Spleen (tissue), 11 donors: ENCODE results near the gene TMEM169. TPM values are rescaled to one million over a fixed set of nuclear protein-coding genes. Genes with fewer than 3 reads are reported as not detected.
A peak's percentile ranks its signal among the peaks of the same experiment; 100 is the strongest.

Experiments
- DNase-seq: peaks from one replicate; pipeline ENCODE4 v3.0.0-alpha.2; 2020
- H3K27ac ChIP-seq, 8 donors: fragments of 200-600 bp; sonication (generic) in 7 of 8; 1 replicate in 4 of 8; 2 replicates in 4 of 8; pipeline versions ENCODE4 v1.5.0 to v1.8.0; 2016 to 2021; ENCODE audit warnings: inconsistent platforms in 4 of 8, mild to moderate bottlenecking in 4 of 8, moderate library complexity in 1 of 8
- H3K27me3 ChIP-seq, 7 donors: fragments of 200-600 bp; sonication (generic) in 6 of 7; replicated peaks in 1 of 7; 1 replicate in 4 of 7; 2 replicates in 3 of 7; pipeline versions ENCODE4 v1.5.0 to v1.8.0; 2016 to 2021; ENCODE audit warnings: inconsistent platforms in 3 of 7, mild to moderate bottlenecking in 1 of 7
- H3K36me3 ChIP-seq, 6 donors: fragments of 200-600 bp; sonication (generic) in 5 of 6; 1 replicate in 4 of 6; 2 replicates in 2 of 6; pipeline versions ENCODE4 v1.5.0 to v1.8.0; 2016 to 2021; ENCODE audit warnings: inconsistent platforms in 2 of 6
- H3K4me1 ChIP-seq, 6 donors: fragments of 200-600 bp; sonication (generic) in 5 of 6; 1 replicate in 3 of 6; 2 replicates in 3 of 6; pipeline versions ENCODE4 v1.5.0 to v1.8.0; 2016 to 2021; ENCODE audit warnings: inconsistent platforms in 3 of 6
- H3K4me3 ChIP-seq, 8 donors: fragments of 200-600 bp; sonication (generic) in 7 of 8; 1 replicate in 4 of 8; 2 replicates in 4 of 8; pipeline versions ENCODE4 v1.5.0 to v1.8.0; 2016 to 2021; ENCODE audit warnings: inconsistent platforms in 4 of 8, mild to moderate bottlenecking in 4 of 8, moderate library complexity in 2 of 8
- H3K9me3 ChIP-seq, 8 donors: fragments of 200-600 bp; sonication (generic) in 7 of 8; 1 replicate in 4 of 8; 2 replicates in 4 of 8; pipeline versions ENCODE4 v1.5.0 to v1.8.0; 2016 to 2021; ENCODE audit warnings: inconsistent platforms in 4 of 8
- POLR2A ChIP-seq, 3 donors: fragments of 450-650 bp; IDR thresholded peaks; one replicate each; pipeline ENCODE4 v1.5.1; 2017; ENCODE audit warnings: antibody characterized with exemption in 3 of 3, mild to moderate bottlenecking in 1 of 3
- POLR2AphosphoS5 ChIP-seq, 3 donors: sonication (generic); formaldehyde crosslinking; IDR thresholded peaks; one replicate each; pipeline ENCODE4 v1.5.1; 2017; ENCODE audit warnings: antibody characterized with exemption in 3 of 3
- WGBS, 5 donors: extraction: QIAGEN DNeasy Blood & Tissue Kit in 3 of 5; methylation state at CpG; one replicate each; pipeline versions ENCODE4 v1.1.5 to v1.1.7; 2013 to 2018; 5-methylcytosine and 5-hydroxymethylcytosine counted together
- intact Hi-C: fragments of 100-400 bp; cut with DNase I; formaldehyde crosslinking; loops from one replicate; pipeline ENCODE4 v1.15.0; 2023; ENCODE audit warnings: low total_unique reads
- polyA plus RNA-seq, 3 donors: library from polyadenylated mRNA; stranded (reverse); fragments of 200-250 nt; gene quantifications; one replicate each; pipeline ENCODE4 v1.2.1, GENCODE V29; 2013
- total RNA-seq, 7 donors: library from RNA; depleted of rRNA in 3 of 7; stranded (reverse); fragments of >200 nt in 3 of 7; fragmentation: NEBNext Ultra II Directional in 4 of 7; extraction: Animal tissue kit (Norgen Biotek cat#: 25700) in 4 of 7; gene quantifications; one replicate each; pipeline versions ENCODE4 v1.1.0 to v1.2.1, GENCODE V29; 2016 to 2021
- TF ChIP-seq, protein P1 (sequence below), 11 experiments: fragments of 200-600 bp in 7 of 11; fragments of 450-650 bp in 4 of 11; sonication (generic) in 4 of 11; IDR thresholded peaks in 8 of 11; conservative IDR thresholded peaks in 3 of 11; 1 replicate in 7 of 11; 2 replicates in 4 of 11; pipeline versions ENCODE4 v1.4.0 to v1.8.0; 2016 to 2021; ENCODE audit warnings: antibody characterized with exemption in 11 of 11, inconsistent platforms in 4 of 11, mild to moderate bottlenecking in 1 of 11
- donor health status: healthy with polysubstance abuse.
- donor health status: DM: no; HTN: no; CAD: no; lungs with moderate emphysema.
- donor health status: DM: no; HTN: no; CAD: no.
- donor health status: Bipolar disorder and iron deficiency.
- donor health status: healthy.
- donor health status: DM: no; HTN: no; CAD: no.
- donor health status: DM: yes; HTN: yes; CAD: no.

Gene TMEM169
- total and polyA plus RNA-seq, 10 donors: 0.19 to 1.3 (median 0.83) TPM

DNA sequence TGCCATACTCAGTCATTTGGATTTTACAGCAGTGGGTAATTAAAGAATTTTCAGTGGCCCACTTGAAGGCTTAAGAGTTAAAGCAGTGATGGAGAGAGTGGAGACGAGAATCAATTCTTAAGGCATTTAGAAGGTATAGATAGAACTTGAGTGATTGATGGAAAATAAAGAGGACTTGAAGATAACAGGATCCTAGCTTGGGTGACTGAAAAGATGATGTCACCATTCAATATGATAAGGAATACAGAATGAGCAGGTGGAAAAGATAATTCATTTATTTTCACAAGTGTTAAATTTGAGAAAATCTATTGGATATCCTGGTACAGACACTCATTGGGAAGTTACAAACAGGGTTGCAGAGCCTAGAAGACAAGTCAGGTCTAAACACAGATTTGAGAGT is 62.7 kb downstream of the TMEM169 start:
- intact Hi-C loops: no loop called here
- no peak overlapping the region for H3K27ac ChIP-seq
- WGBS, 5 donors: 90 to 97% (median 97%) methylated on average over 1 of the region's 1 CpG
- peaks cover 0 to 5% (median 0%) of the 10 kb centered on the region in 6 donors for H3K4me1 ChIP-seq
- no peak overlapping the region for H3K4me3 ChIP-seq
- DNase-seq: no peak
- H3K9me3 ChIP-seq: no peaks in the 10 kb centered on the region
- peaks cover 0 to 100% (median 95%) of the 10 kb centered on the region in 6 donors for H3K36me3 ChIP-seq
- TF ChIP-seq POLR2A (IDR thresholded peaks at IDR 0.05) (no peak), POLR2AphosphoS5 (IDR thresholded peaks at IDR 0.05) (no peak)
- TF ChIP-seq, protein P1, sequence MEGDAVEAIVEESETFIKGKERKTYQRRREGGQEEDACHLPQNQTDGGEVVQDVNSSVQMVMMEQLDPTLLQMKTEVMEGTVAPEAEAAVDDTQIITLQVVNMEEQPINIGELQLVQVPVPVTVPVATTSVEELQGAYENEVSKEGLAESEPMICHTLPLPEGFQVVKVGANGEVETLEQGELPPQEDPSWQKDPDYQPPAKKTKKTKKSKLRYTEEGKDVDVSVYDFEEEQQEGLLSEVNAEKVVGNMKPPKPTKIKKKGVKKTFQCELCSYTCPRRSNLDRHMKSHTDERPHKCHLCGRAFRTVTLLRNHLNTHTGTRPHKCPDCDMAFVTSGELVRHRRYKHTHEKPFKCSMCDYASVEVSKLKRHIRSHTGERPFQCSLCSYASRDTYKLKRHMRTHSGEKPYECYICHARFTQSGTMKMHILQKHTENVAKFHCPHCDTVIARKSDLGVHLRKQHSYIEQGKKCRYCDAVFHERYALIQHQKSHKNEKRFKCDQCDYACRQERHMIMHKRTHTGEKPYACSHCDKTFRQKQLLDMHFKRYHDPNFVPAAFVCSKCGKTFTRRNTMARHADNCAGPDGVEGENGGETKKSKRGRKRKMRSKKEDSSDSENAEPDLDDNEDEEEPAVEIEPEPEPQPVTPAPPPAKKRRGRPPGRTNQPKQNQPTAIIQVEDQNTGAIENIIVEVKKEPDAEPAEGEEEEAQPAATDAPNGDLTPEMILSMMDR (IDR thresholded peaks at IDR 0.05 in 8 of 11, conservative IDR thresholded peaks at IDR 0.05 in 3 of 11): no peak
- no peaks in the 10 kb centered on the region for H3K27me3 ChIP-seq

DNA sequence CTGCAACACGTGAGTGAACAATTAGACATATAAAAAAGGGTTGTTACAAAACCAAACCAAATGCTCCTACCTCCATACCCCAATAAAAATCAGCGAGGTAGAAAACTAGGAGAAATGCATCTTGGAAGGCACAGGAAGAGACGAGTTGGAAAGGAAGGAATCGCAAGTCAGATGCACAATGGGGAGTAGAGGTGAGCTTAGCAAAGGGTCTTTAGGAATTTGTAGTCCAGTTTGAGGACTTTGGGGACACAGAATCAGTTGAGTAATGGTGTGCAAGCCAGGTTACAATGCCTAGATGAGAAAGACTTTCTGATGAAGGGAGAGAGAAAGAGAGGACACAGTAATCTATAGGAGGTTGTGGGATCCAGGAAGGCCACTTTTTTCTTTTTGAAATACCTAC is 63.1 kb downstream of the TMEM169 start:
- H3K36me3 ChIP-seq: peaks cover 0 to 100% (median 95%) of the 10 kb centered on the region in 6 donors
- no peak overlapping the region for H3K27ac ChIP-seq
- no peaks in the 10 kb centered on the region for H3K9me3 ChIP-seq
- 93 to 96% (median 95%) methylated on average over 4 of the region's 4 CpGs for WGBS, 5 donors
- intact Hi-C loops: no loop called here
- no peak for DNase-seq
- peaks cover 0 to 5% (median 0%) of the 10 kb centered on the region in 6 donors for H3K4me1 ChIP-seq
- no peak for TF ChIP-seq POLR2A (IDR thresholded peaks at IDR 0.05)
- TF ChIP-seq, protein P1 (IDR thresholded peaks at IDR 0.05 in 8 of 11, conservative IDR thresholded peaks at IDR 0.05 in 3 of 11): no peak
- no peak for TF ChIP-seq POLR2AphosphoS5 (IDR thresholded peaks at IDR 0.05)
- H3K27me3 ChIP-seq: no peaks in the 10 kb centered on the region
- no peak overlapping the region for H3K4me3 ChIP-seq

DNA sequence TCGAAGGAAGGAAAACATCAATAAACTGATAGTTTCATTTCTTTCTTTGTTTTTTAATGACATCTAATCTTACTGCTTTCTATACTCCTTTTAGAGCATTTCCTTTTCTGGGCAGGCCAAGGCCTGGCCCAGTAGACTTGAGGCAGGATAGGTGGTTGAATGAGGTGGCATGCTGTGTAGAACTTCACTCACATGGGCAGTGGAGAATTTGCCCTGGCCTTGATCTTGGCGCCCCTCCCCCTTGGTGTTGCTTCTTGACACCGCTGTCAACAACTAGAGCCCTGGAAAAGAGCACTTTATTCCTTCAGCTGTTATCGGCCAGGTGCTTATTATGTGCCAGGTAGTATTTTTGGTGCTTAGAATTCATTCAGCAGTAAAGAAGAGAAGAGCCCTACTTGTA is 64.9 kb downstream of the TMEM169 start:
- intact Hi-C loops: no loop called here
- H3K4me1 ChIP-seq: peaks cover 0 to 5% (median 0%) of the 10 kb centered on the region in 6 donors
- H3K27ac ChIP-seq: no peak overlapping the region
- no peaks in the 10 kb centered on the region for H3K9me3 ChIP-seq
- WGBS, 5 donors: 71 to 86% (median 73%) methylated on average over 4 of the region's 4 CpGs
- H3K27me3 ChIP-seq: no peaks in the 10 kb centered on the region
- no peak for DNase-seq
- no peak overlapping the region for H3K4me3 ChIP-seq
- no peak for TF ChIP-seq POLR2A (IDR thresholded peaks at IDR 0.05)
- TF ChIP-seq POLR2AphosphoS5 (IDR thresholded peaks at IDR 0.05): no peak
- TF ChIP-seq, protein P1 (IDR thresholded peaks at IDR 0.05 in 8 of 11, conservative IDR thresholded peaks at IDR 0.05 in 3 of 11): no peak
- peaks cover 0 to 100% (median 95%) of the 10 kb centered on the region in 6 donors for H3K36me3 ChIP-seq

DNA sequence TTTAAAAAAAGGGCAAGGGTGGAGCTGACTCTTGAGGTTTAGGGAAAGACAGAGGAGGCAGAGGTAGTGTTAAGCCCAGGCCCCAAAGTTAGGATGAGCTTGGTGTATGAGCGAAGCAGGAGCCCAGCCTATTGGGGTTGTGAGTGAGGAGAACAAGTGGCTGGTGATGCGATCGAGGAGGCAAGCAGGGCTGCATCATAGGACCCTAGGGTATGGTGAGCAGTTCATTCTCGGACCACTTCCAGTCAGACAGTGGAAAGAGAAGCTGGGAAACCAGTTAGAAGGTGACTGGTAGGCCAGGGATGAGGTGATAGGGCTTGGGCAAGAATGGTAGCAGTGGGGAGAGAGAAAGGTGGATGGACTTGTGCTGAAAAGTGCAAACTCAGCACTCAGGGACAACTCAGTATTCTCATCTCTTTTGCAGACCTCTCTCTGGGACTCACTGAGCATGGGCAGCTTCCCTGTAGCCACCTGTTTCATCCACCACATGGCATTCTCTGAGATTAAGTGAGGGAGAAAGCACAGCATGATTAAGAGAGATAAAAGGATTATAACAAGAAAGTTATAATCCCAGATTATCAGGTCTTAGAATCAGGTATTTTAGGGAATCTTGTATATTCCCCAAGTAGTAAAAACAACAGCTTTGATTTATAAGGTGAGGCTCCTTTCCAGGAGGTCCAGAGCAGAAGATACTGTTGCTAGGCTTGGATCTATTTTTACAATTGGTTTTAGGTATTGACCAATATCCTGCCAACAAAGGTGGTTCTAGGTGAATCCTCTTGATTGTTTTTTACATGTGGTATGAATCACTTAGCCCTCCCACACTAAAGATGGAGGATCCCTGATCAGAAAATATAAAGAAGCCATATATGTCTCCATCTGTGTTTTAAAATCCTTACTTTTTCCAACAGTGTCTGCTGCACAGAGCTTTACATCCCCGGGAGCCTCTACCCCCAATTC is 65.7 kb downstream of the TMEM169 start:
- H3K9me3 ChIP-seq: no peaks in the 10 kb centered on the region
- H3K27ac ChIP-seq: no peak overlapping the region
- H3K27me3 ChIP-seq: no peaks in the 10 kb centered on the region
- DNase-seq: no peak
- H3K4me3 ChIP-seq: no peak overlapping the region
- H3K4me1 ChIP-seq: peaks cover 0 to 5% (median 0%) of the 10 kb centered on the region in 6 donors
- WGBS, 5 donors: 93 to 97% (median 96%) methylated on average over 5 of the region's 5 CpGs
- peaks cover 0 to 100% (median 95%) of the 10 kb centered on the region in 6 donors for H3K36me3 ChIP-seq
- TF ChIP-seq, protein P1 (IDR thresholded peaks at IDR 0.05 in 8 of 11, conservative IDR thresholded peaks at IDR 0.05 in 3 of 11): no peak
- TF ChIP-seq POLR2AphosphoS5 (IDR thresholded peaks at IDR 0.05): peak in 2 of 3 donors; percentile 6 to 43
- intact Hi-C loops: no loop called here
